GM12892 (cell line): ENCODE results near the gene UVRAG.

ENCODE experiments used
- POLR2A ChIP-seq: IDR thresholded peaks from 2 replicates; pipeline ENCODE4 v1.6.1; 2011; ENCODE audit warnings: low read depth, low read length, control low read depth
- POLR2AphosphoS5 ChIP-seq: IDR thresholded peaks from 2 replicates; pipeline ENCODE4 v1.6.1; 2011; ENCODE audit warnings: low read depth, low read length, control low read depth
- TAF1 ChIP-seq: IDR thresholded peaks from 2 replicates; pipeline ENCODE4 v1.6.1; 2011; ENCODE audit warnings: low read depth, mild to moderate bottlenecking, control low read depth, low read length, borderline replicate concordance

GRCh38 chr11:75858613-75859012 lies 43.6 kb downstream of the UVRAG start:
- no peak for TF ChIP-seq POLR2A
- TF ChIP-seq POLR2AphosphoS5: no peak
- no peak for TF ChIP-seq TAF1
